ENCODE results near the gene ZFAND3.
"Not testable (repeated sequence)": the region's sequence is repeated elsewhere in the genome, so short reads cannot be mapped to it uniquely, and the experiment has no call there.

The ZFAND3 gene

GRCh38 chr6:37971266-37971665, 151.7 kb downstream of the ZFAND3 start:
- no peak for FAIRE-seq

GRCh38 chr6:37971711-37972390, 152.3 kb downstream of the ZFAND3 start:
- FAIRE-seq (no peak), DNase-seq (ENCODE audit: low spot score) (no peak)

More at GRCh38 chr6:37971266-37971665, 151.7 kb downstream of the ZFAND3 start:
- DNase-seq (ENCODE audit: low spot score), result no peak

- DNase-seq (ENCODE audit: low spot score) (no peak), FAIRE-seq (no peak)
These were observed 153.6 kb downstream of the ZFAND3 start for GRCh38 chr6:37972994-37973757.

GRCh38 chr6:37974381-37974780, 154.9 kb downstream of the ZFAND3 start:
- DNase-seq (ENCODE audit: low spot score), result no peak
- no peak for FAIRE-seq

GRCh38 chr6:37974943-37975342, 155.4 kb downstream of the ZFAND3 start:
- no peak for FAIRE-seq
- no peak for DNase-seq (ENCODE audit: low spot score)

- no peak for FAIRE-seq
- DNase-seq (ENCODE audit: low spot score), result no peak
These were observed 158.2 kb downstream of the ZFAND3 start for GRCh38 chr6:37977715-37978114.

- FAIRE-seq (no peak), DNase-seq (ENCODE audit: low spot score) (no peak)
These were observed 160.1 kb downstream of the ZFAND3 start for GRCh38 chr6:37979392-37980221.

- FAIRE-seq, result no peak
- no peak for DNase-seq (ENCODE audit: low spot score)
These were observed 160.7 kb downstream of the ZFAND3 start for GRCh38 chr6:37980222-37980595.

GRCh38 chr6:37981626-37982025, 162.1 kb downstream of the ZFAND3 start:
- FAIRE-seq, result no peak
- DNase-seq (ENCODE audit: low spot score), result no peak

GRCh38 chr6:37982317-37982716, 162.8 kb downstream of the ZFAND3 start:
- FAIRE-seq (no peak), DNase-seq (ENCODE audit: low spot score) (no peak)

- FAIRE-seq, result no peak
- no peak for DNase-seq (ENCODE audit: low spot score)
These were observed 164.4 kb downstream of the ZFAND3 start for GRCh38 chr6:37983720-37984501.

GRCh38 chr6:37984578-37984977, 165.1 kb downstream of the ZFAND3 start:
- no peak for FAIRE-seq
- no peak for DNase-seq (ENCODE audit: low spot score)

- DNase-seq (ENCODE audit: low spot score) (no peak), FAIRE-seq (no peak)
These were observed 165.8 kb downstream of the ZFAND3 start for GRCh38 chr6:37985355-37985754.

GRCh38 chr6:37987018-37987417, 167.5 kb downstream of the ZFAND3 start:
- FAIRE-seq (no peak), DNase-seq (ENCODE audit: low spot score) (no peak)

GRCh38 chr6:37987559-37987958, 168.0 kb downstream of the ZFAND3 start:
- no peak for DNase-seq (ENCODE audit: low spot score)
- no peak for FAIRE-seq

- FAIRE-seq (no peak), DNase-seq (ENCODE audit: low spot score) (no peak)
These were observed 168.6 kb downstream of the ZFAND3 start for GRCh38 chr6:37988127-37988526.

- no peak for DNase-seq (ENCODE audit: low spot score)
- no peak for FAIRE-seq
These were observed 169.2 kb downstream of the ZFAND3 start for GRCh38 chr6:37988696-37989095.

GRCh38 chr6:37990762-37991525, 171.4 kb downstream of the ZFAND3 start:
- no peak for FAIRE-seq
- DNase-seq (ENCODE audit: low spot score), result peak; percentile 76

- DNase-seq (ENCODE audit: low spot score) (no peak), FAIRE-seq (no peak)
These were observed 173.2 kb downstream of the ZFAND3 start for GRCh38 chr6:37992749-37993148.

GRCh38 chr6:37993194-37993593, 173.7 kb downstream of the ZFAND3 start:
- FAIRE-seq; DNase-seq (ENCODE audit: low spot score): not testable (repeated sequence)

Data from urothelium cell line (cell line).